ENCODE data around the gene DIPK1B. TPM values are rescaled to one million over a fixed set of nuclear protein-coding genes. Genes with fewer than 3 reads are reported as not detected.

DIPK1B gene
- total and polyA plus RNA-seq, 2 experiments from 2014 or later = 18.7 to 60.0 TPM

DNA sequence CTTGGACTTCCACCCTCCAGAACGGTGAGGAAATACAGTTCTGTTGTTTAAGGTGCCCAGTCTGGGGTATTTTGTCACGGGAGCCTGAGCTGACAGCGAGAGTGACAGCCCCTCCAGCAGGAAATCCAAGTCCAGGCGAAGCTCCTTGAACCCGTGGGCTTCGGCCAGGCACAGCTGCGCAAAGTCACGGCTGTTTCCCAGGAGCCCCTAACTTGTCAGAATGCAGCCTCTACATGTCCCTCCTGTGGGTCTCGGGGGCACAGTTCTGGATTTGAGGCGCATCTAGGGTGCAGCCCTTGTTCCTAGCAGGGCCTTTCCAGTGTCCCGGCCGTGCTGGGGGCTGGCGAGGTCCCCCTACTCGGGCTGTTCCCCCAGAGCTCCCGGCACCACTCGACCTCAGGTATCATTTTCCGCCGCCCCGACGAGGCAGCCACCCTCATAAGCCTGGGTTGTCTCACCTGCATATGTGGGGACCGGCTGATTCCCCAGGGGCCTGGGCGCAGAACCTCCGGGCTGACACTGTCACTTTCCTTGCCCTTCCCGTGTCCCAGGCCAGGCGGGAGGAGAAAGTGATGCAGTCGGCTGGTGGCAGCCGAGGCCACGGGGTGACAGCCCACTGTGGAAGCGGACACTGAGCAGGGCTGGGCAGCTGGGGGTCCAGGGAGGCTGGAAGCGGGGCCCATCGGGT is 41.1 kb downstream of the DIPK1B start (continued):
- TF ChIP-seq, protein P1, sequence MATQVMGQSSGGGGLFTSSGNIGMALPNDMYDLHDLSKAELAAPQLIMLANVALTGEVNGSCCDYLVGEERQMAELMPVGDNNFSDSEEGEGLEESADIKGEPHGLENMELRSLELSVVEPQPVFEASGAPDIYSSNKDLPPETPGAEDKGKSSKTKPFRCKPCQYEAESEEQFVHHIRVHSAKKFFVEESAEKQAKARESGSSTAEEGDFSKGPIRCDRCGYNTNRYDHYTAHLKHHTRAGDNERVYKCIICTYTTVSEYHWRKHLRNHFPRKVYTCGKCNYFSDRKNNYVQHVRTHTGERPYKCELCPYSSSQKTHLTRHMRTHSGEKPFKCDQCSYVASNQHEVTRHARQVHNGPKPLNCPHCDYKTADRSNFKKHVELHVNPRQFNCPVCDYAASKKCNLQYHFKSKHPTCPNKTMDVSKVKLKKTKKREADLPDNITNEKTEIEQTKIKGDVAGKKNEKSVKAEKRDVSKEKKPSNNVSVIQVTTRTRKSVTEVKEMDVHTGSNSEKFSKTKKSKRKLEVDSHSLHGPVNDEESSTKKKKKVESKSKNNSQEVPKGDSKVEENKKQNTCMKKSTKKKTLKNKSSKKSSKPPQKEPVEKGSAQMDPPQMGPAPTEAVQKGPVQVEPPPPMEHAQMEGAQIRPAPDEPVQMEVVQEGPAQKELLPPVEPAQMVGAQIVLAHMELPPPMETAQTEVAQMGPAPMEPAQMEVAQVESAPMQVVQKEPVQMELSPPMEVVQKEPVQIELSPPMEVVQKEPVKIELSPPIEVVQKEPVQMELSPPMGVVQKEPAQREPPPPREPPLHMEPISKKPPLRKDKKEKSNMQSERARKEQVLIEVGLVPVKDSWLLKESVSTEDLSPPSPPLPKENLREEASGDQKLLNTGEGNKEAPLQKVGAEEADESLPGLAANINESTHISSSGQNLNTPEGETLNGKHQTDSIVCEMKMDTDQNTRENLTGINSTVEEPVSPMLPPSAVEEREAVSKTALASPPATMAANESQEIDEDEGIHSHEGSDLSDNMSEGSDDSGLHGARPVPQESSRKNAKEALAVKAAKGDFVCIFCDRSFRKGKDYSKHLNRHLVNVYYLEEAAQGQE (IDR thresholded peaks at IDR 0.05; ENCODE audit: unreplicated experiment) = no peak
- TF ChIP-seq ZNF114 (CRISPR knock-in tag; IDR thresholded peaks at IDR 0.05) (no peak), POLR2AphosphoS5 (IDR thresholded peaks at IDR 0.05; ENCODE audit: low read depth) (no peak), NANOG (IDR thresholded peaks at IDR 0.05; ENCODE audit: borderline replicate concordance) (no peak), EZH2phosphoT487 (IDR thresholded peaks at IDR 0.05; ENCODE audit: unreplicated experiment) (no peak)

- Histone ChIP-seq H3K36me3 (ENCODE audit: insufficient read depth) (no peaks in the 10 kb centered on the region), H3K4me3 (no peak overlapping the region), H3K9me2 (ENCODE audit: insufficient read depth) (no peaks in the 10 kb centered on the region), H3K4me1 (ENCODE audit: insufficient read depth) (no peaks in the 10 kb centered on the region), H3K4me2 (no peak overlapping the region), H2AFZ (no peak overlapping the region), H4K20me1 (replicated peaks; ENCODE audit: insufficient read depth) (no peaks in the 10 kb centered on the region), H3K27ac (ENCODE audit: low read depth) (no peak overlapping the region), H3F3A (replicated peaks; ENCODE audit: low read depth) (no peaks in the 10 kb centered on the region), H3K27me3 (ENCODE audit: insufficient read depth) (no peaks in the 10 kb centered on the region), H3K79me2 (replicated peaks; ENCODE audit: insufficient read depth) (no peaks in the 10 kb centered on the region)
- peaks cover 5% of the 10 kb centered on the region for H3K27me3 Mint-ChIP-seq (ENCODE audit: insufficient read depth, low read depth, poor library complexity)
- DNase-seq (ENCODE audit: low spot score) (no peak), ATAC-seq (no peak)
- no peak overlapping the region for H3K27ac Mint-ChIP-seq
- no peak overlapping the region for H3K4me3 Mint-ChIP-seq
- H3K36me3 Mint-ChIP-seq (ENCODE audit: low read depth) = peaks cover 3% of the 10 kb centered on the region; the same call in 2 of the 3 replicates
- H3K4me1 Mint-ChIP-seq = no peaks in the 10 kb centered on the region; the same call in 2 of the 3 replicates
- peaks cover 28% of the 10 kb centered on the region for H3K9me3 Mint-ChIP-seq
- TF ChIP-seq EZH2phosphoT487 (IDR thresholded peaks at IDR 0.05; ENCODE audit: unreplicated experiment) (no peak), ZNF331 (CRISPR knock-in tag; IDR thresholded peaks at IDR 0.05; ENCODE audit: low read depth) (no peak), POLR2AphosphoS5 (IDR thresholded peaks at IDR 0.05; ENCODE audit: low read depth) (no peak), STAT1 (IDR thresholded peaks at IDR 0.05; ENCODE audit: unreplicated experiment) (no peak), ZNF114 (CRISPR knock-in tag; IDR thresholded peaks at IDR 0.05) (no peak), ETS1 (IDR thresholded peaks at IDR 0.05) (no peak), EZH2 (IDR thresholded peaks at IDR 0.05; ENCODE audit: low read depth, unreplicated experiment) (no peak), NANOG (IDR thresholded peaks at IDR 0.05; ENCODE audit: borderline replicate concordance) (no peak), CREB1 (CRISPR knock-in tag; IDR thresholded peaks at IDR 0.05; ENCODE audit: low read depth) (no peak)
- TF ChIP-seq, protein P1 (IDR thresholded peaks at IDR 0.05; ENCODE audit: unreplicated experiment) = no peak
- TF ChIP-seq, protein P2, sequence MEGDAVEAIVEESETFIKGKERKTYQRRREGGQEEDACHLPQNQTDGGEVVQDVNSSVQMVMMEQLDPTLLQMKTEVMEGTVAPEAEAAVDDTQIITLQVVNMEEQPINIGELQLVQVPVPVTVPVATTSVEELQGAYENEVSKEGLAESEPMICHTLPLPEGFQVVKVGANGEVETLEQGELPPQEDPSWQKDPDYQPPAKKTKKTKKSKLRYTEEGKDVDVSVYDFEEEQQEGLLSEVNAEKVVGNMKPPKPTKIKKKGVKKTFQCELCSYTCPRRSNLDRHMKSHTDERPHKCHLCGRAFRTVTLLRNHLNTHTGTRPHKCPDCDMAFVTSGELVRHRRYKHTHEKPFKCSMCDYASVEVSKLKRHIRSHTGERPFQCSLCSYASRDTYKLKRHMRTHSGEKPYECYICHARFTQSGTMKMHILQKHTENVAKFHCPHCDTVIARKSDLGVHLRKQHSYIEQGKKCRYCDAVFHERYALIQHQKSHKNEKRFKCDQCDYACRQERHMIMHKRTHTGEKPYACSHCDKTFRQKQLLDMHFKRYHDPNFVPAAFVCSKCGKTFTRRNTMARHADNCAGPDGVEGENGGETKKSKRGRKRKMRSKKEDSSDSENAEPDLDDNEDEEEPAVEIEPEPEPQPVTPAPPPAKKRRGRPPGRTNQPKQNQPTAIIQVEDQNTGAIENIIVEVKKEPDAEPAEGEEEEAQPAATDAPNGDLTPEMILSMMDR (conservative IDR thresholded peaks at IDR 0.05; ENCODE audit: low read depth in 2 of 2) = no peak
These were observed 41.7 kb downstream of the DIPK1B start for GRCh38 chr9:136754059-136754572.

Data from GM23338 (cell line).